Neural progenitor cell (in vitro differentiated cells): ENCODE measurements around the gene DLG2. TPM values are rescaled to one million over a fixed set of nuclear protein-coding genes. Genes with fewer than 3 reads are reported as not detected.

Experiments
- DNase-seq: peaks from one replicate; pipeline ENCODE4 v3.0.0-alpha.2; 2016; ENCODE audit warnings: low spot score
- H2AFZ ChIP-seq: fragments of 200-600 bp; sonication (generic); replicated peaks from 2 replicates; pipeline ENCODE4 v1.6.1; 2016; ENCODE audit warnings: antibody characterized with exemption
- H3F3A ChIP-seq: fragments of 200-600 bp; sonication (generic); 2 replicates; pipeline ENCODE4 v1.6.1; 2016; ENCODE audit warnings: antibody characterized with exemption, low read depth
- H3K27ac ChIP-seq: fragments of 200-600 bp; sonication (generic); 2 replicates; pipeline ENCODE4 v1.5.1; 2016; ENCODE audit warnings: mild to moderate bottlenecking
- H3K27me3 ChIP-seq: fragments of 200-600 bp; sonication (generic); 2 replicates; pipeline ENCODE4 v1.6.1; 2016; ENCODE audit warnings: mild to moderate bottlenecking, moderate library complexity
- H3K36me3 ChIP-seq: fragments of 200-600 bp; sonication (generic); 2 replicates; pipeline ENCODE4 v1.5.1; 2016
- H3K4me1 ChIP-seq: fragments of 200-600 bp; sonication (generic); 2 replicates; pipeline ENCODE4 v1.6.1; 2016; ENCODE audit warnings: mixed run types
- H3K4me2 ChIP-seq: fragments of 200-600 bp; sonication (generic); 2 replicates; pipeline ENCODE4 v1.6.1; 2016
- H3K4me3 ChIP-seq: fragments of 200-600 bp; sonication (generic); 2 replicates; pipeline ENCODE4 v1.5.1; 2016
- H3K79me2 ChIP-seq: fragments of 200-600 bp; sonication (generic); 2 replicates; pipeline ENCODE4 v1.6.1; 2016; ENCODE audit warnings: low read depth
- H3K9ac ChIP-seq: fragments of 200-600 bp; sonication (generic); 2 replicates; pipeline ENCODE4 v1.6.1; 2016
- H3K9me3 ChIP-seq: fragments of 200-600 bp; sonication (generic); 2 replicates; pipeline ENCODE4 v1.5.1; 2016; ENCODE audit warnings: low read depth
- H4K20me1 ChIP-seq: fragments of 200-600 bp; sonication (generic); 2 replicates; pipeline ENCODE4 v1.6.1; 2016; ENCODE audit warnings: low read depth
- H3K27ac Mint-ChIP-seq: 3 replicates; pipeline ENCODE4 v1.8.0; 2021; ENCODE audit warnings: mixed read lengths
- H3K27me3 Mint-ChIP-seq: 2 replicates; pipeline ENCODE4 v1.8.0; 2022; ENCODE audit warnings: low read depth, mild to moderate bottlenecking, inconsistent platforms, moderate library complexity, mixed read lengths; ENCODE audit not compliant: insufficient read depth
- H3K36me3 Mint-ChIP-seq: 3 replicates; pipeline ENCODE4 v1.8.0; 2021; ENCODE audit warnings: mixed read lengths
- H3K4me1 Mint-ChIP-seq: 3 replicates; pipeline ENCODE4 v1.8.0; 2021; ENCODE audit warnings: mixed read lengths
- H3K4me3 Mint-ChIP-seq: 3 replicates; pipeline ENCODE4 v1.8.0; 2021; ENCODE audit warnings: mild to moderate bottlenecking, moderate library complexity, mixed read lengths
- H3K9me3 Mint-ChIP-seq: 3 replicates; pipeline ENCODE4 v1.8.0; 2020; ENCODE audit warnings: mixed read lengths
- CTCF ChIP-seq: fragments of 200-600 bp; sonication (generic); IDR thresholded peaks from 2 replicates; pipeline ENCODE4 v1.5.1; 2017; ENCODE audit warnings: antibody characterized with exemption, mild to moderate bottlenecking
- EZH2 ChIP-seq: fragments of 200-600 bp; sonication (generic); IDR thresholded peaks from 2 replicates; pipeline ENCODE4 v1.6.1; 2017; ENCODE audit warnings: antibody characterized with exemption, mild to moderate bottlenecking, moderate library complexity
- EZH2phosphoT487 ChIP-seq: fragments of 200-600 bp; sonication (generic); IDR thresholded peaks from 2 replicates; pipeline ENCODE4 v1.6.1; 2017; ENCODE audit warnings: antibody characterized with exemption
- total RNA-seq: library from RNA; depleted of rRNA; stranded (reverse); fragments of >200 nt; gene quantifications from 2 replicates; pipeline ENCODE4 v1.2.3, GENCODE V29; 2015; ENCODE audit warnings: low replicate concordance

DLG2 gene
- total RNA-seq, 1 donor from 2014 or later, result 7.5 TPM

- TF ChIP-seq EZH2phosphoT487 (no peak), EZH2 (no peak), CTCF (no peak)
- H3K4me1 Mint-ChIP-seq, result peaks cover 28% of the 10 kb centered on the region
- H3K4me1 ChIP-seq, result peaks cover 7% of the 10 kb centered on the region
- H3K27me3 ChIP-seq, result no peaks in the 10 kb centered on the region
- H3K9me3 Mint-ChIP-seq, result peaks cover 4% of the 10 kb centered on the region
- H3K36me3 Mint-ChIP-seq, result no peaks in the 10 kb centered on the region
- no peaks in the 10 kb centered on the region for H3K79me2 ChIP-seq
- H4K20me1 ChIP-seq, result no peaks in the 10 kb centered on the region
- H3K27ac ChIP-seq, result no peak overlapping the region
- no peaks in the 10 kb centered on the region for H3K36me3 ChIP-seq
- no peak overlapping the region for H2AFZ ChIP-seq
- no peak overlapping the region for H3K4me3 ChIP-seq
- H3K27ac Mint-ChIP-seq, result no peak overlapping the region
- no peak overlapping the region for H3K4me2 ChIP-seq
- no peaks in the 10 kb centered on the region for H3K27me3 Mint-ChIP-seq
- no peak overlapping the region for H3K4me3 Mint-ChIP-seq
- H3K9me3 ChIP-seq, result no peaks in the 10 kb centered on the region
- no peak overlapping the region for H3K9ac ChIP-seq
- DNase-seq, result peak; percentile 2
- no peaks in the 10 kb centered on the region for H3F3A ChIP-seq
Observed at GRCh38 chr11:83545494-83546260, 2081.5 kb downstream of the DLG2 start.

- Histone ChIP-seq H3K9ac (no peak overlapping the region), H3K4me1 (peaks cover 7% of the 10 kb centered on the region), H3K4me2 (no peak overlapping the region), H3K4me3 (no peak overlapping the region), H3K9me3 (no peaks in the 10 kb centered on the region), H3K79me2 (no peaks in the 10 kb centered on the region), H4K20me1 (no peaks in the 10 kb centered on the region), H3K27ac (no peak overlapping the region), H3F3A (no peaks in the 10 kb centered on the region), H3K27me3 (no peaks in the 10 kb centered on the region), H2AFZ (no peak overlapping the region), H3K36me3 (no peaks in the 10 kb centered on the region)
- H3K9me3 Mint-ChIP-seq, result peaks cover 4% of the 10 kb centered on the region
- no peaks in the 10 kb centered on the region for H3K27me3 Mint-ChIP-seq
- no peak for DNase-seq
- no peak overlapping the region for H3K4me3 Mint-ChIP-seq
- no peak overlapping the region for H3K27ac Mint-ChIP-seq
- peaks cover 36% of the 10 kb centered on the region for H3K4me1 Mint-ChIP-seq
- H3K36me3 Mint-ChIP-seq, result no peaks in the 10 kb centered on the region
- no peak for TF ChIP-seq EZH2phosphoT487
- TF ChIP-seq CTCF, result no peak
- TF ChIP-seq EZH2, result no peak
Observed at GRCh38 chr11:83544846-83545245, 2082.3 kb downstream of the DLG2 start.

- no peaks in the 10 kb centered on the region for H3F3A ChIP-seq
- H3K36me3 Mint-ChIP-seq, result no peaks in the 10 kb centered on the region
- no peaks in the 10 kb centered on the region for H3K36me3 ChIP-seq
- no peaks in the 10 kb centered on the region for H3K79me2 ChIP-seq
- no peak for DNase-seq
- no peaks in the 10 kb centered on the region for H4K20me1 ChIP-seq
- no peaks in the 10 kb centered on the region for H3K27me3 Mint-ChIP-seq
- peaks cover 36% of the 10 kb centered on the region for H3K4me1 Mint-ChIP-seq
- H3K9ac ChIP-seq, result no peak overlapping the region
- no peak overlapping the region for H2AFZ ChIP-seq
- no peak overlapping the region for H3K27ac ChIP-seq
- H3K4me3 ChIP-seq, result no peak overlapping the region
- H3K9me3 ChIP-seq, result no peaks in the 10 kb centered on the region
- TF ChIP-seq EZH2phosphoT487 (no peak), EZH2 (no peak)
- no peaks in the 10 kb centered on the region for H3K27me3 ChIP-seq
- H3K9me3 Mint-ChIP-seq, result peaks cover 4% of the 10 kb centered on the region
- no peak overlapping the region for H3K4me2 ChIP-seq
- no peak overlapping the region for H3K4me3 Mint-ChIP-seq
- H3K27ac Mint-ChIP-seq, result no peak overlapping the region
- H3K4me1 ChIP-seq, result peaks cover 7% of the 10 kb centered on the region
Observed at GRCh38 chr11:83543706-83544439, 2083.3 kb downstream of the DLG2 start.

GRCh38 chr11:83542861-83543260 lies 2084.3 kb downstream of the DLG2 start:
- Histone ChIP-seq H3K36me3 (no peaks in the 10 kb centered on the region), H4K20me1 (no peaks in the 10 kb centered on the region), H3K79me2 (no peaks in the 10 kb centered on the region), H3K9me3 (no peaks in the 10 kb centered on the region), H3K27ac (no peak overlapping the region), H3K4me3 (no peak overlapping the region), H3K4me2 (no peak overlapping the region), H3K27me3 (no peaks in the 10 kb centered on the region), H3K4me1 (peaks cover 7% of the 10 kb centered on the region), H3K9ac (no peak overlapping the region), H3F3A (no peaks in the 10 kb centered on the region), H2AFZ (no peak overlapping the region)
- H3K4me3 Mint-ChIP-seq, result no peak overlapping the region
- no peak overlapping the region for H3K27ac Mint-ChIP-seq
- DNase-seq, result no peak
- peaks cover 36% of the 10 kb centered on the region for H3K4me1 Mint-ChIP-seq
- peaks cover 3% of the 10 kb centered on the region for H3K9me3 Mint-ChIP-seq
- TF ChIP-seq CTCF (no peak), EZH2phosphoT487 (no peak), EZH2 (no peak)
- H3K27me3 Mint-ChIP-seq, result no peaks in the 10 kb centered on the region
- H3K36me3 Mint-ChIP-seq, result no peaks in the 10 kb centered on the region
